Mucosa of stomach (tissue), 1 donor: ENCODE data around the gene ESPNL.

Experiments used
- H3K27me3 ChIP-seq: one replicate; pipeline ENCODE4 v1.7.0; 2013; ENCODE audit warnings: mild to moderate bottlenecking, low read length; ENCODE audit not compliant: control insufficient read depth, insufficient read depth
- H3K36me3 ChIP-seq: one replicate; pipeline ENCODE4 v1.7.0; 2013; ENCODE audit warnings: low read length; ENCODE audit not compliant: control insufficient read depth, insufficient read depth
- H3K4me1 ChIP-seq: one replicate; pipeline ENCODE4 v1.7.0; 2013; ENCODE audit warnings: mild to moderate bottlenecking, low read length; ENCODE audit not compliant: control insufficient read depth, insufficient read depth
- H3K4me3 ChIP-seq: one replicate; pipeline ENCODE4 v1.7.0; 2013; ENCODE audit warnings: low read length
- H3K9ac ChIP-seq: one replicate; pipeline ENCODE4 v1.7.0; 2013; ENCODE audit warnings: mild to moderate bottlenecking, low read length, moderate library complexity
- H3K9me3 ChIP-seq: one replicate; pipeline ENCODE4 v1.7.0; 2013; ENCODE audit warnings: mild to moderate bottlenecking, low read length, moderate library complexity; ENCODE audit not compliant: control insufficient read depth
- donor health status: Pancreatic carcinoma.

The ESPNL gene

DNA sequence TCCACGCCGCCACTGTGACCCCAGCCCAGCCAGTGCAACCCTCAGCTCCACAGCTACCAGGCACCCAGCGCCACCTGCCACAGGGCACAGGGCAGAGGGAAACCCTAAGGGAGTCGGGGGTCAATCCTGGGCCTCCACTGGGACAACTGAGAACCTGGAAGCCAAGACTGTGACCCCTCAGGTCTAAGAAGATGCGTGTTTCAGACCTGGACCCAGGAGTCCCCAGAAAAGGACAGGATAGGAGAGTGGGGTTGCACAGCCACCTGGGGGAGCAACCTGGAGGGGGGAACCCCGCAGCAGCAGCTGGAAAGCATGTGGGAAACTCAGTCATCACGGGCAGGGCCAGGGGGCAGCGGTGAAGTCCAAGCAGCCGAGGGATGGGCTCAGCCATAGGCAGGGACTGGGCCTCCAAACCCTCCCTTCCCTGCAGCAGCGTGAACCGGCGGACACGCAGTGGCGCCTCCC lies 4.1 kb downstream of the ESPNL start:
- H3K9me3 ChIP-seq: no peaks in the 10 kb centered on the region
- peaks cover 17% of the 10 kb centered on the region for H3K4me1 ChIP-seq
- H3K4me3 ChIP-seq: no peak overlapping the region
- peaks cover 11% of the 10 kb centered on the region for H3K27me3 ChIP-seq
- H3K36me3 ChIP-seq: no peaks in the 10 kb centered on the region
- no peak overlapping the region for H3K9ac ChIP-seq

GRCh38 chr2:238104691-238105371 lies 4.7 kb downstream of the ESPNL start:
- no peak overlapping the region for H3K9ac ChIP-seq
- H3K27me3 ChIP-seq: peaks cover 11% of the 10 kb centered on the region
- peaks cover 15% of the 10 kb centered on the region for H3K4me1 ChIP-seq
- H3K36me3 ChIP-seq: no peaks in the 10 kb centered on the region
- no peaks in the 10 kb centered on the region for H3K9me3 ChIP-seq
- H3K4me3 ChIP-seq: no peak overlapping the region

DNA sequence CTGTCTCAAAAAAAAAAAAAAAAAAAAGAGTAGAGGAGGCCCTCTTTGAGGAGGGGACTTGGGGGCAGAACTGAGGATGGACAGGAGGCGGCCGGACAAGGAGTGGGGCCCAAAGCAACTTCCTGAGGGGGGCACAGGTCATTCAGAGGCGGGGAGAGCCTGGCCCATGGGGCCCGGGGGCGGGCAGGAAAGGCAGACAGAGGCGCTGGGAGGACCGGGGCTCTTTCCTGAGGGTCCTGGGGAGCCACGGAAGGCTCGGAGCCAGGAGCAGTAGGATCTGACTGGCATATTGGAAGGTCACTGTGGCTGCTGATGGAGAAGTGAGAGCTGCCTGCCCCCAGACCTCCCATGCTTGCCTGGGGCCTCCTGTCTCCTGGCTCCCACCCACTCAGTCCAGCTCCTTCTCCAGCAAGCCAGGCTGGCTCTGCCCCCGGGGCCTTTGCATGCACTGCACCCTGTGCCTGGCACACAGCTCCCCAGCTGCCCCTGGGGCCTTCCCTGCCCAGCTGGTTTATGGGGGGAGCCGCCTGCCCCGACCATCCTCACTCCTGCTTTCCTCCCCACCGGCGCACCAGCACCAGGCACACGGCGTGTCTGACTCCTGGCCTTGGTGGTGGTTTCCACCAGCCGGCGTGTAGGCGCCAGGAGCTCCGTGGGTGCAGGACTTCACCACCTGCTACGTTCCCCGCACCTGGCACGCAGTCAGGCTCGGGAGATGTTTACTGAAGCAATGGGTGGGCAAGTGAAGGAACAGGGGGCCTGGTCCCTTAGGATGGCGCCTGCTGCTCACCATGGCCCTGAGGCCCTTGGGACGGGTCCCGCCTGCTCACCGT lies 5.6 kb downstream of the ESPNL start:
- H3K27me3 ChIP-seq: peaks cover 11% of the 10 kb centered on the region
- H3K9ac ChIP-seq: no peak overlapping the region
- H3K36me3 ChIP-seq: no peaks in the 10 kb centered on the region
- no peaks in the 10 kb centered on the region for H3K9me3 ChIP-seq
- H3K4me3 ChIP-seq: no peak overlapping the region
- H3K4me1 ChIP-seq: peaks cover 15% of the 10 kb centered on the region

DNA sequence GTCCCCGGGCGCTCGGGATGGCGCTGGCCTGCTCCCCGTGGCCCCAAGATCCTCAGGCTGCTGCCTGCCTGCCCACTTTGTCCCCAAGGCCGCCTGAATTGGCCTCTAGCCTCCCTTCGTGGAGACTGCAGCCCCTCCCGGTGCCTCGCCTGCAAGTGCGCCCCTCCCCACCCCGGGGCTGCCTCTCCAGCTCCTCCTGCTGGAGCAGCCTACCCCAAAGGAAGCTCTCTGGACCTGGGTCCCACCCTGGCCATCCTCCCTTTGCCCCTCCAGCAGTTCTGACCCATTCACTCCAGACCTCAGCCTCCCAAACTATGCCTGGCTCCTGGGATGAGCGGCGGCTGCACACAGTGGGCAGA lies 6.2 kb downstream of the ESPNL start:
- H3K4me3 ChIP-seq: no peak overlapping the region

GRCh38 chr2:238106698-238107524 lies 6.8 kb downstream of the ESPNL start:
- Histone ChIP-seq H3K9ac (peak overlapping the region; percentile 34), H3K4me3 (peak overlapping the region; percentile 46), H3K4me1 (peaks cover 15% of the 10 kb centered on the region), H3K36me3 (no peaks in the 10 kb centered on the region), H3K27me3 (peaks cover 11% of the 10 kb centered on the region), H3K9me3 (no peaks in the 10 kb centered on the region)

More for the DNA sequence above, 6.2 kb downstream of the ESPNL start:
- Histone ChIP-seq H3K36me3 (no peaks in the 10 kb centered on the region), H3K9ac (no peak overlapping the region), H3K4me1 (peaks cover 15% of the 10 kb centered on the region), H3K27me3 (peaks cover 11% of the 10 kb centered on the region), H3K9me3 (no peaks in the 10 kb centered on the region)

- Histone ChIP-seq H3K36me3 (no peaks in the 10 kb centered on the region), H3K4me3 (peak overlapping the region; percentile 46), H3K9me3 (no peaks in the 10 kb centered on the region), H3K27me3 (peaks cover 11% of the 10 kb centered on the region), H3K4me1 (peaks cover 15% of the 10 kb centered on the region), H3K9ac (peak overlapping the region; percentile 34)
Observed at GRCh38 chr2:238107525-238108422, 7.6 kb downstream of the ESPNL start.

DNA sequence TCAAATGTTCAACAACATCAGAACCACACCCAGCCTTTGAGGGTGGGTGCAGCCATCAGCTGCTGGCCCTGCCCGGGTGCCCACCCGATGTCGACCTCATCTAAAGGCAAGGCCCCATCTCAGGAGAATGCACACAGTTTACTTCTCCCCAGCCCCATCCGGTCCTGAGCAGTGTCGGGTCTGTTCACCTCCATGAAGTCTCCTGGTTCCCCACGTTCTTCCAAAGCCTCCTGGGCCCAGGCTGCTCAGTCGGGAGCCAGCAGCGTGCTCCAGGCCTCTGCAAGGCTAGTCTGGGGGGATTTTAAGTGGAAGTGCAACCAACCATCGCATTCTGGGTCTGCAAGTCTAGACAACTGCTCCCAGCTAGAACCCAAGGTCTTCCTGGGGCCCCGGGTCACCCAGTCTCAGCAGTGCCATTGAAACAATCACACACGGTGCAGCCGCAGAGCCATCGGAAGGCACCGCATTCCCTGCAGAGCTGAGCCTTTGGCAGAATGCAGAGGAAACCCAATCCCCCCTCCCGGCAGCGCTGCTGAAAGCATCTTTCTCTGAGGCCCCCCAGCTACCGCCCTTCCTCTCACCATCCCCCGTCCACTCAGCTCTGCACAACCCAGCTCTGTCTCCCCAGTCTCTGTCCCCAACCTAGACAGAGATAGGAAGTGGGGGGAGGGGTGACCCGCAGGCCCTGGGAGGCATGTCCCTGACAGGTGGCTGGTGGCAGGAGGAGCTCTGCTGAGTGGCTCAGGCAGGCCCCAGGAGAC lies 8.5 kb downstream of the ESPNL start:
- no peak overlapping the region for H3K4me3 ChIP-seq
- H3K27me3 ChIP-seq: peaks cover 11% of the 10 kb centered on the region
- no peak overlapping the region for H3K9ac ChIP-seq
- no peaks in the 10 kb centered on the region for H3K9me3 ChIP-seq
- peaks cover 15% of the 10 kb centered on the region for H3K4me1 ChIP-seq
- no peaks in the 10 kb centered on the region for H3K36me3 ChIP-seq

GRCh38 chr2:238113611-238114010 lies 13.5 kb downstream of the ESPNL start:
- Histone ChIP-seq H3K27me3 (no peaks in the 10 kb centered on the region), H3K4me1 (no peaks in the 10 kb centered on the region), H3K36me3 (no peaks in the 10 kb centered on the region), H3K4me3 (no peak overlapping the region), H3K9ac (no peak overlapping the region), H3K9me3 (no peaks in the 10 kb centered on the region)

DNA sequence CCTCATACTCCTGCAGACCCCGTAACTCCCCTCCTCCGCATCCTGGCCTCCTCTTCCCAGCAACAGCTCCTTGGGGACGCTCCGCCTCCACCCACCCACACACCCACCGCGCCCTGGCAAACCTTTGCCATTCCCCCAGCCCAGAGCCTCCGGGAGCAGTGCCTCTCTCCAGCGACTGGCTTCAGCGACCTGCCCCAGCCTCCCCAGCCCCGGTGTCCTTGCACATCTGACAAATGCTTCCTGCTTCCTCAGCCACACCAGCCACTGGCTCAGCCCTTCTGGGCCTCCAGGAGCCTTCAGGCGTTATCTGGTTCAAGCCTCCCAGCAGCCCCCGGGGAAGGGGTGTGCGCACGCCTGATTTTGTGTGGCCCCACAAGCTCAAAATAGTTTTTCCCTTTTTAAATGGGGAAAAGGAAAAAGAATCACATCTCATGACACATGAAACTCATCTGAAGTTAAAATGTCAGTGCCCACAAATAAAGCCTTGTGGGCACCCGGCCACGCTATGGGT lies 14.2 kb downstream of the ESPNL start:
- Histone ChIP-seq H3K4me3 (no peak overlapping the region), H3K4me1 (no peaks in the 10 kb centered on the region)

GRCh38 chr2:238114851-238115660 lies 14.9 kb downstream of the ESPNL start:
- Histone ChIP-seq H3K9ac (no peak overlapping the region), H3K27me3 (peaks cover 3% of the 10 kb centered on the region), H3K4me1 (no peaks in the 10 kb centered on the region)

More for the DNA sequence above, 14.2 kb downstream of the ESPNL start:
- Histone ChIP-seq H3K27me3 (no peaks in the 10 kb centered on the region), H3K36me3 (no peaks in the 10 kb centered on the region), H3K9ac (no peak overlapping the region), H3K9me3 (no peaks in the 10 kb centered on the region)

More at GRCh38 chr2:238114851-238115660, 14.9 kb downstream of the ESPNL start:
- Histone ChIP-seq H3K36me3 (no peaks in the 10 kb centered on the region), H3K4me3 (no peak overlapping the region), H3K9me3 (no peaks in the 10 kb centered on the region)
